Measurements from ENCODE around the gene PXMP2.

The PXMP2 gene

DNA sequence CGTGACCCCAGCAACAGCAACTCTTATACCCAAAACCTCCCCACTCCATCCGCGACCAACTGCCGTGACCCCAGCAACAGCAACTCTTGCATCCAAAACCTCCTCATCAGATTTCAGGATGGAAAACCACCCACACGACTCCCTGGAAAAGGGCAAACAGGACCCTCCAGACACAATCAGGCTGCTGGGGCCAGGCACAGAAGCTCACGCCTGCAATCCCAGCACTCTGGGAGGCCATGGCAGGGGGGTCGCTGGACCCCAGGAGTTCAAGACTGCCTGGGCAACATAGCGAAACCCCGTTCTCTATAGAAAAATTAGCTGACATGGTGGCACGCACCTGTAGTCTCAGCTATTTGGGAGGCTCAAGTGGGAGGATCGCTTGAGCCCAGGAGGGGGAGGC, 43.0 kb downstream of the PXMP2 start:
- H3K9ac ChIP-seq (ENCODE audit: low read depth, low read length), result no peak overlapping the region
- no peaks in the 10 kb centered on the region for H3K27me3 ChIP-seq (ENCODE audit: insufficient read depth, low read length)
- H3K9me3 ChIP-seq (ENCODE audit: insufficient read depth, low read depth, low read length), result no peaks in the 10 kb centered on the region
- H3K4me1 ChIP-seq (ENCODE audit: insufficient read depth, low read length), result no peaks in the 10 kb centered on the region
- no peak overlapping the region for H3K4me3 ChIP-seq (ENCODE audit: low read length)
- peaks cover 95% of the 10 kb centered on the region for H3K36me3 ChIP-seq (ENCODE audit: insufficient read depth, low read depth, low read length)
- no peak overlapping the region for H3K27ac ChIP-seq (ENCODE audit: low read length)

DNA sequence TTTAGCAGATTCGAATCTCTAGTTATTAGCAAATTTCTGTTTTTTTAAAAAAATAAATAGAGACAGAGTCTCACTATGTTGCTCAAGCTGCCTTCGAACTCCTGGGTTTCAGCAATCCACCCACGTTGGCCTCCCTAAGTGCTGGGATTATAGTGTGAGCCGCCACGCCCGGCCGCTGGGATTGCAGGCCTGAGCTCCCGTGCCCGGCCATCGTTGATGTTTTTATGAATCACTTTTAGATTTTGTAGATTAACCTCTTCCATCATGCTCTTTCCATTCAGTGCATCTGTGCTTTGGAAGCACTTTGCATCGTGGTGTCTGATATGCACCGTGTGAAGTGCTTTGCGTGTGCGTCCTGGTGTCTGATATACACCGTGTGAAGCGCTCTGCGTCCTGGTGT, 44.2 kb downstream of the PXMP2 start:
- H3K4me1 ChIP-seq (ENCODE audit: insufficient read depth, low read length), result no peaks in the 10 kb centered on the region
- H3K27ac ChIP-seq (ENCODE audit: low read length), result no peak overlapping the region
- H3K27me3 ChIP-seq (ENCODE audit: insufficient read depth, low read length), result no peaks in the 10 kb centered on the region
- no peak overlapping the region for H3K4me3 ChIP-seq (ENCODE audit: low read length)
- H3K9ac ChIP-seq (ENCODE audit: low read depth, low read length), result no peak overlapping the region
- peaks cover 93% of the 10 kb centered on the region for H3K36me3 ChIP-seq (ENCODE audit: insufficient read depth, low read depth, low read length)
- H3K9me3 ChIP-seq (ENCODE audit: insufficient read depth, low read depth, low read length), result no peaks in the 10 kb centered on the region

DNA sequence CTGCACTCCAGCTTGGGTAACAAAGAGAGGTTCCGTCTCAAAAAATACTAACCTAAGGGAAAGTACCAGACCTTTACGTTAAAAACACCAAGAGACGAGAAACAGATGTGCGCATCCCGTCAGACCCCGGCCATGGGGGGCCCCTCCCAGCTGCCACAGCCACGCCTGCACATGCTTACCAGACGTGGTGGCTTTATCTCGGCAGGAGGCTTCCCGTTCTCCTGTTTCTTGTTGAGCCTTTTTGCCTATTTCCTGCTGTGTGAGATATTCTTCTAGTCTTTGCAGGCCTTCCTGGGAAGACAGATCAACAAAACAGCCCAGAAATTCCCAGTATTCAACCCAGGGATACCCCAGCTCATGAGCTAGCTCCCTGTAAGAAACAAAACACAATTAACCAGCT, 46.8 kb downstream of the PXMP2 start:
- Histone ChIP-seq H3K4me3 (ENCODE audit: low read length) (no peak overlapping the region), H3K9ac (ENCODE audit: low read depth, low read length) (no peak overlapping the region), H3K36me3 (ENCODE audit: insufficient read depth, low read depth, low read length) (peaks cover 92% of the 10 kb centered on the region), H3K27ac (ENCODE audit: low read length) (no peak overlapping the region), H3K4me1 (ENCODE audit: insufficient read depth, low read length) (no peaks in the 10 kb centered on the region), H3K27me3 (ENCODE audit: insufficient read depth, low read length) (no peaks in the 10 kb centered on the region), H3K9me3 (ENCODE audit: insufficient read depth, low read depth, low read length) (no peaks in the 10 kb centered on the region)

DNA sequence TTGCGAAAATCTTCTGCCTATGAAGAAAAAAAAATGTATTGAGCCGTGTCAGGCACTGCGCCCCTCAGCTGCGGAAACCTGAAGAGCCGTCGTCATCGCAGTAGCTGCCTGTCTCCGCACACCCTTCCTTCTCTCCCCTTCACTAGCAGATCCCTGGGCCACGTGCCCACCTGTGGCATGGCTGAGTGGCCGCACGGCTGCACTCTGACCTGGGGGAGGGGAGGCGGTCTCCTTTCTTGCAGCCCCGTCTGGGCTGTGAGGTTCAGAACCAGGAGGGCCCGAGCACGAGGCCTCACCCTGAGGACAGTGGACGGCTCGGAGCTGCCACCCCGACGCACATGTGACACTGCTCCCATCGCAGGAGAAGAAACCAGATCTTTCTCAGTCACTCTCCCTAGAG, 48.1 kb downstream of the PXMP2 start:
- no peak overlapping the region for H3K9ac ChIP-seq (ENCODE audit: low read depth, low read length)
- H3K9me3 ChIP-seq (ENCODE audit: insufficient read depth, low read depth, low read length), result no peaks in the 10 kb centered on the region
- H3K27ac ChIP-seq (ENCODE audit: low read length), result no peak overlapping the region
- H3K36me3 ChIP-seq (ENCODE audit: insufficient read depth, low read depth, low read length), result peaks cover 94% of the 10 kb centered on the region
- H3K4me3 ChIP-seq (ENCODE audit: low read length), result no peak overlapping the region
- no peaks in the 10 kb centered on the region for H3K4me1 ChIP-seq (ENCODE audit: insufficient read depth, low read length)
- no peaks in the 10 kb centered on the region for H3K27me3 ChIP-seq (ENCODE audit: insufficient read depth, low read length)

DNA sequence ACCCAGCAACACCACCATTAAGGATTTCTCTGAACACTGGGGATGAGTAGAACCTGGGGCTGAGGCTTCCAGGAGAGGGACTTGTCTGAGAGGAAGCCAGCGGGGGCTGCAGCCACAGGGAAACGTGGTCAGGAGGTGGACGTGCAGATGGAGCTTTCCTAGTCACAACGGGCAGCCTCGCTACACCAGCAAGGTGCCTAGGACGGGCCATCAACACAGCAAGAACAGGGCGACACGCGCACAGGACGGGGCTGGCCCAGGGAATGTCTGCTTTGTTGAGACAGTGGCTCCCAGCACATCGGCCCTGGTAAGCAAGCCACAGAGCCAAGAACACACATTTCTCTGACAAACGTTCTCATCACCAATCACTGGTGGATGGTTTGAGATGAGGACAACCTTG, 49.0 kb downstream of the PXMP2 start:
- no peak overlapping the region for H3K27ac ChIP-seq (ENCODE audit: low read length)

DNA sequence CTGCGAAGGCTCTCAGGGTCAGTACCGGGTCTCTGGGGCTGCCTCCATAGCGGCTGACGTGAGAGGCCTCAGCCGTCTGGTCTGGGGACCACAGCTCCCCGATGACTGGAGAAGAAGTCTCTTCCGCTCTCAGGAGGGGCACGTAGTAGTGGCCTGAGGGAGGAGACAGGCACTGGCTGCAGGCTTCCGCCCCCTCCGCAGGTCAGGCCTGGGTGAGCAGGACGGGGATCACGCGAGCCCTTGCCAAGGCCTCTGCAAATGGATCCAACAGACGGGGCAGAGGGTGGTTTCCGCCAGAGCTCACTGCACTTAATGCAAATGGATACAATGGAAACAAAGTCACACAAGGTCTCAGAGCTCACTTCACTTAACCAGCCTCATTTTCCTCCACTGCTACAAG, 49.5 kb downstream of the PXMP2 start:
- no peaks in the 10 kb centered on the region for H3K9me3 ChIP-seq (ENCODE audit: insufficient read depth, low read depth, low read length)
- no peak overlapping the region for H3K27ac ChIP-seq (ENCODE audit: low read length)
- H3K9ac ChIP-seq (ENCODE audit: low read depth, low read length), result no peak overlapping the region
- H3K27me3 ChIP-seq (ENCODE audit: insufficient read depth, low read length), result no peaks in the 10 kb centered on the region
- peaks cover 94% of the 10 kb centered on the region for H3K36me3 ChIP-seq (ENCODE audit: insufficient read depth, low read depth, low read length)
- no peak overlapping the region for H3K4me3 ChIP-seq (ENCODE audit: low read length)
- H3K4me1 ChIP-seq (ENCODE audit: insufficient read depth, low read length), result no peaks in the 10 kb centered on the region

More for the DNA sequence above, 49.0 kb downstream of the PXMP2 start:
- Histone ChIP-seq H3K36me3 (ENCODE audit: insufficient read depth, low read depth, low read length) (peaks cover 94% of the 10 kb centered on the region), H3K4me3 (ENCODE audit: low read length) (no peak overlapping the region), H3K27me3 (ENCODE audit: insufficient read depth, low read length) (no peaks in the 10 kb centered on the region), H3K4me1 (ENCODE audit: insufficient read depth, low read length) (no peaks in the 10 kb centered on the region), H3K9ac (ENCODE audit: low read depth, low read length) (no peak overlapping the region), H3K9me3 (ENCODE audit: insufficient read depth, low read depth, low read length) (no peaks in the 10 kb centered on the region)

DNA sequence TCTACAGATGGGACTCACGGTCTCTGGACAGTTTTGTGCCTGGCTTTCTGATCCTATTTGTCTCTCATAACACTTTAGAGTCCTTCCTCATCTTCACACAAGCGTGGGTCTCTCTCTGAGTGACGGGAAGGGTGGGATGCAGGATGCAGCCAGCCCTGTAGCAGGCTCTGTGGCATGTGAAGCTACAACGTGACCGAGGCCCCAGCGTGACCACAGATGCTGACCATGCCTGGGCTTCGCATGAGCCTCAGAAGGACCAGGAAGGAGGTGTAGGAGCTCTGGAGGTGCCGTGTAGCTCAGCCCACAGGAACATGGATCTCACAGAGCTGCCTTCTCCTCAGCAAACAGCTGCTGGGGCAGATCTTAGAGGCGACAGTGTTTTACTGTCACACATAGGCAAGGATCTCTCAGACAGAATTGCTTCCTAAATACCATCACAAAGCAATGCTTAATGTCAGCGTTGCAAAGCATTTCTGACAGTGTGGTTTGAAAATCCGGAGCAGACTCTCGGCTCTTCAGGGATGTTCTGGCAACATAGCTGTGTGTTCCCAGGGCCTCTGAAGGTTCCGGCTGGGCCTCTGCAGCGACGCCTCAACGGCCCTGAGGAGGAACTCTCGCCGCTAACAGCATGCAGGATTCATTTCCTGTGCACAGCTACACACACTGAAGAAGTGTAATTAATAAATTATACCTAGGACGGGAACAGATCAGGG, 52.4 kb downstream of the PXMP2 start:
- Histone ChIP-seq H3K27ac (ENCODE audit: low read length) (no peak overlapping the region), H3K4me1 (ENCODE audit: insufficient read depth, low read length) (no peaks in the 10 kb centered on the region), H3K9ac (ENCODE audit: low read depth, low read length) (no peak overlapping the region), H3K4me3 (ENCODE audit: low read length) (no peak overlapping the region), H3K36me3 (ENCODE audit: insufficient read depth, low read depth, low read length) (peaks cover 92% of the 10 kb centered on the region), H3K27me3 (ENCODE audit: insufficient read depth, low read length) (no peaks in the 10 kb centered on the region), H3K9me3 (ENCODE audit: insufficient read depth, low read depth, low read length) (no peaks in the 10 kb centered on the region)

DNA sequence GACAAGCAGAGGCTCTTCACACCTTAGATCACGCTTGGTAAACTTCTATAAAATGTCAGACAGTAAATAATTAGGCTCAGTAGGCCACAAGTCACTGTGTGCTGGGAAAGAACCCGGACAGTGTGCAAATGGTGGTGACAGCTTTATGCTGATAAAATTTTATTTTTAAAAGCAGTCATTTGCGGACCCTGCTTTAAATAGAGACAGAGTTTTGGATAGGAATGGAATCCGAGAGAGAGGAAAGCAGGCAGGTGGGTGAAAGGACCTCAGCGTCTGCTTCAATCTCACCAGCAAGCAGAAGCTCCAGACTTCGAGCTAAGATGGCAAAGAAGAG, 52.9 kb downstream of the PXMP2 start:
- H3K9me3 ChIP-seq (ENCODE audit: insufficient read depth, low read depth, low read length), result no peaks in the 10 kb centered on the region
- no peak overlapping the region for H3K27ac ChIP-seq (ENCODE audit: low read length)
- peaks cover 92% of the 10 kb centered on the region for H3K36me3 ChIP-seq (ENCODE audit: insufficient read depth, low read depth, low read length)
- H3K9ac ChIP-seq (ENCODE audit: low read depth, low read length), result no peak overlapping the region
- H3K27me3 ChIP-seq (ENCODE audit: insufficient read depth, low read length), result no peaks in the 10 kb centered on the region
- no peaks in the 10 kb centered on the region for H3K4me1 ChIP-seq (ENCODE audit: insufficient read depth, low read length)
- no peak overlapping the region for H3K4me3 ChIP-seq (ENCODE audit: low read length)

DNA sequence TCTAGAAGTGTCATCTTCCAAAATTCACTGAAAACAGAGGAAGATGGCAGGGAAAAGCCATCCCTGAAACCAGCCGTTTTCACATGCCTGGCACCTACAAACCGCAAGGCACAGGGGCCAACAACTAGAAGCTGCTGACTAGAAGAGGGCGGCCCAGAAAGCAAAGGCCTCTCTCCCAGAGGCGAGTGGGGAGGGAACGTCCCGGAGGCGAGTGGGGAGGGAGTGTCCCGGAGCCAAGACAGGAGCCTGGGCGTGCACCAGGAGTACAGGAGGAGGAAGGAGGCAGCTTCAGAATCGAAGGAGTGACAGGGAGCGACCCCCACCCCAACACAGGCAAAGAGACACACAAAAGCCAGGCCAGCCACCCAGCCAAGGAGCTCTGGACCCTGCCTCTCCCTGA, 53.3 kb downstream of the PXMP2 start:
- Histone ChIP-seq H3K27ac (ENCODE audit: low read length) (no peak overlapping the region), H3K27me3 (ENCODE audit: insufficient read depth, low read length) (no peaks in the 10 kb centered on the region), H3K9me3 (ENCODE audit: insufficient read depth, low read depth, low read length) (no peaks in the 10 kb centered on the region), H3K9ac (ENCODE audit: low read depth, low read length) (no peak overlapping the region), H3K36me3 (ENCODE audit: insufficient read depth, low read depth, low read length) (peaks cover 92% of the 10 kb centered on the region), H3K4me3 (ENCODE audit: low read length) (no peak overlapping the region), H3K4me1 (ENCODE audit: insufficient read depth, low read length) (no peaks in the 10 kb centered on the region)

DNA sequence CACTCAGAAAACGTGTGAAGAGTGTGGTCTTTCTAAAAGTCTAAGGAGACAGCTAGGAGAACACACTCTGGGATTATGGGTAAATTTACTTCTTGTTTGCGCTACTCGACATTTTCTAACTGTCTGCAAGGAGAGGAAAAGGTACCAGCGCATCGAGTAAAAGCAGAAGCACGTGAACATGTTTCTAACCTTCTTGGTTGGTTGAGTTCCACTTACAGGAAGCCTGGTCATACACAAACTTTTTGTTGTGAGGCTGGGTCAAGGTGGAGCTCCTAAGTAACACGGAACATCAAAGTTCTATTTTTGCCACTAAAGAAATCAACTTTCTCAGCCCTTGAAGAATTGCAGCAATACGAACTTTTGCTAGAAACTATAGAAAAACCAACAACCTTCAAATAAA, 54.2 kb downstream of the PXMP2 start:
- no peaks in the 10 kb centered on the region for H3K27me3 ChIP-seq (ENCODE audit: insufficient read depth, low read length)
- H3K9me3 ChIP-seq (ENCODE audit: insufficient read depth, low read depth, low read length), result no peaks in the 10 kb centered on the region
- no peaks in the 10 kb centered on the region for H3K4me1 ChIP-seq (ENCODE audit: insufficient read depth, low read length)
- no peak overlapping the region for H3K27ac ChIP-seq (ENCODE audit: low read length)
- H3K36me3 ChIP-seq (ENCODE audit: insufficient read depth, low read depth, low read length), result peaks cover 94% of the 10 kb centered on the region
- H3K4me3 ChIP-seq (ENCODE audit: low read length), result no peak overlapping the region
- no peak overlapping the region for H3K9ac ChIP-seq (ENCODE audit: low read depth, low read length)

DNA sequence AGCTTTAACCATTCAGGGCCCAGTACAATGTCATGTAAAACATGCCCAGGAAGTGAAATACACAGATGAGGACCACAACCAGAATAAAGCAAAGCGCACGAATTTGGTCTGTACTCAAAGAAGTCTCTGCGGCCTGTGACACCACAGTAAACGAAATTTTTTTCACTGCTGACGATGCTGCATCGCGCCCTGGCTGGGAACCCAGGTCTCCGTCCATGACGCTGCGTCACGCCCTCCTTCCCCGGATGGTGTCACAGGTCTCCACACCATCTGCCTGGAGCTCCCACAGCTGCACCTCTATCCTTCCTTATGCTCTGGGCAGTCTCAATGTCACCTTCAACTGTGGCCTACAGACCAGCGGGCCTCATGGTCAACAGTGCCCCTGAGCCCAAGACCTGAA, 56.4 kb downstream of the PXMP2 start:
- H3K4me3 ChIP-seq (ENCODE audit: low read length), result no peak overlapping the region
- no peaks in the 10 kb centered on the region for H3K9me3 ChIP-seq (ENCODE audit: insufficient read depth, low read depth, low read length)
- no peak overlapping the region for H3K27ac ChIP-seq (ENCODE audit: low read length)
- H3K4me1 ChIP-seq (ENCODE audit: insufficient read depth, low read length), result no peaks in the 10 kb centered on the region
- H3K9ac ChIP-seq (ENCODE audit: low read depth, low read length), result no peak overlapping the region
- no peaks in the 10 kb centered on the region for H3K27me3 ChIP-seq (ENCODE audit: insufficient read depth, low read length)
- peaks cover 97% of the 10 kb centered on the region for H3K36me3 ChIP-seq (ENCODE audit: insufficient read depth, low read depth, low read length)

DNA sequence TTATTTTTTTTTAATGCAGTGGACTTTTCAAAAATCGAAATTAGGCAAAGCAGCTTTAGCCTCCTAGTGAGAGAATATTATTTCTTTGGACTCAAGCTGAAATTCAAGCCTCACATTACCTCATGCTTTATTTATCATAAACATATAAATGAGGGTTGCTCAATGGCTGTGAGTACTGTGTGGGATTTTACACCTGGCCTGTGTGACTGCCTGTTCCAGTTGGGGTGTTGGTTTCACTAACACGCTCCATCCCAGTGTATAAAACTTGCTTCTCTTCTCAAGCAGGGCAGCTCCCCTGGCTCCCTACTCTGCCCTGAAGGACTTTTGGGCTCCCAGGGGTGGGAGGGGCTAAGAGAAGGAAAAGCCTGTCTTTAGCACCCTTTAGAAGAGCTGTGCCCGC, 59.2 kb downstream of the PXMP2 start:
- no peaks in the 10 kb centered on the region for H3K4me1 ChIP-seq (ENCODE audit: insufficient read depth, low read length)
- H3K36me3 ChIP-seq (ENCODE audit: insufficient read depth, low read depth, low read length), result peaks cover 97% of the 10 kb centered on the region
- no peaks in the 10 kb centered on the region for H3K9me3 ChIP-seq (ENCODE audit: insufficient read depth, low read depth, low read length)
- H3K27ac ChIP-seq (ENCODE audit: low read length), result no peak overlapping the region
- H3K4me3 ChIP-seq (ENCODE audit: low read length), result no peak overlapping the region
- H3K27me3 ChIP-seq (ENCODE audit: insufficient read depth, low read length), result no peaks in the 10 kb centered on the region
- no peak overlapping the region for H3K9ac ChIP-seq (ENCODE audit: low read depth, low read length)

Data from iPS-20b (cell line).